GM12878 (cell line): Measurements from ENCODE around the gene DAZAP2.

Source experiments
- CBFB ChIP-seq: IDR thresholded peaks from 2 replicates; pipeline ENCODE4 v1.6.1; 2016; ENCODE audit warnings: antibody characterized with exemption, low read depth
- CTCF ChIP-seq, 3 experiments: IDR thresholded peaks in 2 of 3; conservative IDR thresholded peaks in 1 of 3; 2 replicates each; pipeline ENCODE4 v1.5.1; 2011; ENCODE audit warnings: low read depth in 3 of 3, low read length in 3 of 3, mild to moderate bottlenecking in 3 of 3, control low read depth in 2 of 3, moderate library complexity in 2 of 3, inconsistent platforms in 1 of 3, mixed read lengths in 1 of 3; ENCODE audit not compliant: control insufficient read depth in 2 of 3, insufficient read depth in 1 of 3; ENCODE audit errors: extremely low read depth in 1 of 3
- EGR1 ChIP-seq, 2 experiments: IDR thresholded peaks; 1 replicate in 1 of 2; 2 replicates in 1 of 2; pipeline ENCODE4 v1.6.1; 2011 to 2012; ENCODE audit warnings: low read depth in 2 of 2, low read length in 2 of 2, borderline replicate concordance in 1 of 2, mild to moderate bottlenecking in 1 of 2, moderate library complexity in 1 of 2
- EZH2 ChIP-seq: IDR thresholded peaks from 2 replicates; pipeline ENCODE4 v1.6.1; 2012; ENCODE audit warnings: low read depth, mild to moderate bottlenecking, control low read depth, inconsistent platforms, low read length, borderline replicate concordance; ENCODE audit not compliant: control insufficient read depth
- FOS ChIP-seq: IDR thresholded peaks from 3 replicates; pipeline ENCODE4 v1.6.1; 2011; ENCODE audit warnings: borderline replicate concordance; ENCODE audit not compliant: insufficient read length; ENCODE audit errors: extremely low read depth
- NR2C2 ChIP-seq: IDR thresholded peaks from 2 replicates; pipeline ENCODE4 v1.6.1; 2011; ENCODE audit warnings: borderline replicate concordance, low read depth; ENCODE audit not compliant: control insufficient read depth, insufficient read length
- REST ChIP-seq: IDR thresholded peaks from 2 replicates; pipeline ENCODE4 v1.6.1; 2012; ENCODE audit warnings: mild to moderate bottlenecking, low read depth, low read length
- YY1 ChIP-seq: IDR thresholded peaks from 2 replicates; pipeline ENCODE4 v1.6.1; 2011; ENCODE audit warnings: low read depth, mild to moderate bottlenecking, low read length
- ZNF384 ChIP-seq: IDR thresholded peaks from 2 replicates; pipeline ENCODE4 v1.6.1; 2012; ENCODE audit warnings: low read depth, mild to moderate bottlenecking, low read length, improper control_type of control experiment, borderline replicate concordance

- TF ChIP-seq CTCF (IDR thresholded peaks at IDR 0.05 in 2 of 3, conservative IDR thresholded peaks at IDR 0.05 in 1 of 3; ENCODE audit: control insufficient read depth in 2 of 3, extremely low read depth in 1 of 3, insufficient read depth in 1 of 3, low read depth in 3 of 3, low read length in 3 of 3) (no peak), REST (no peak), EGR1 (IDR thresholded peaks at IDR 0.05; ENCODE audit: borderline replicate concordance in 1 of 2, low read depth in 2 of 2, low read length in 2 of 2) (no peak), YY1 (no peak), CBFB (no peak), NR2C2 (no peak), EZH2 (no peak), FOS (no peak), ZNF384 (no peak)
Measured at GRCh38 chr12:51199366-51199945, 39.2 kb upstream of the DAZAP2 start.
